A673 (cell line): Measurements from ENCODE around the gene KLHL17.

Source experiments
- EZH2 ChIP-seq: fragments of 200-600 bp; sonication (generic); IDR thresholded peaks from 2 replicates; pipeline ENCODE4 v1.6.1; 2017; ENCODE audit warnings: borderline replicate concordance, low read depth, mild to moderate bottlenecking, mixed read lengths, antibody characterized with exemption, low read length; ENCODE audit not compliant: poor library complexity, severe bottlenecking
- TF ChIP-seq, protein P1 (sequence below): fragments of 300-800, 200-600 bp; sonication (generic); conservative IDR thresholded peaks from 2 replicates; pipeline ENCODE4 v1.5.1; 2017; ENCODE audit warnings: low read depth, mild to moderate bottlenecking, antibody characterized with exemption, low read length, moderate library complexity, mixed read lengths

DNA sequence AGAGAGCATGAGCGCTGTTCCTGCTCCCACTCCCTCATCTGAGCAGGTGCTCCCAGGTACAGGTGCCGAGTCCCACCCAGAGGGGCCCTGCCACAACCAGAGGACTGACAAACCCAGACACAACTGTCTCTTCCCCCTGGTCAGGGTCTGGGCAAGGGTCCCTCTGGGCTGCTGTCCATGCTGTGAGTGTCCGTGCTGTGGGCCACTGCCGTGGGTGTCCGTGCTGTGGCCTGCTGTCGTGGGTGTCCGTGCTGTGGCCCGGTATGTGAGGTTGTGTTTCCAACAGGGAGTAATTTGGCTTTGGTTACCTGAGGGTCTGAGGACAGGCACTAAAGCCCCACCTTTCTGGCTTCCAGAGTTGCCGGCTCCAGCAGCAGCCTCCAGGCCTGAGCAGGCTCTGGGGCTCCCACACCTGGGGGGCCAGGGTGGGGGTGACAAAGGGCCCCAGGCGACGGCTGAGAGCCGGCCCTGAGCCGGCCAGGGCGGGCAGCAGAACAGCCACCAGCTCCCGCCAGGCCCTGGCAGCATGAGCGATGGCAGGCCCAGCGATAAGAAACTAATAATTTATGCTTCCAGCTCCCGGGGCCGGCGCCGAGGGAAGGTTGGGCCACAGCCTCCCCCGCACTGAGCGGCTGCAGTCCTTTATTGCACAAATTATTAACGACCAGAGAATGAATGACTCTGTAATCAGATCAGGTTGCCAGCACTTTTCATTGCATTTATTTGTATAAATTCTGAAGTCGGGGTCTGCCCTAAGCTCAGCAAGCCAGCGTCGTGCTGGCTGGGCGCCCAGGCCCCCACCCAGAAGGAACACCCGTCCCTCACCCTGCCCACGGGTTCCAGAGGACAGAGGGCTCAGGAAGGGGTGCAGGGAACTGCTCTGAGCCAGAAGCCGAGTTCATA lies 44.0 kb upstream of the KLHL17 start:
- TF ChIP-seq EZH2: no peak
- TF ChIP-seq, protein P1, sequence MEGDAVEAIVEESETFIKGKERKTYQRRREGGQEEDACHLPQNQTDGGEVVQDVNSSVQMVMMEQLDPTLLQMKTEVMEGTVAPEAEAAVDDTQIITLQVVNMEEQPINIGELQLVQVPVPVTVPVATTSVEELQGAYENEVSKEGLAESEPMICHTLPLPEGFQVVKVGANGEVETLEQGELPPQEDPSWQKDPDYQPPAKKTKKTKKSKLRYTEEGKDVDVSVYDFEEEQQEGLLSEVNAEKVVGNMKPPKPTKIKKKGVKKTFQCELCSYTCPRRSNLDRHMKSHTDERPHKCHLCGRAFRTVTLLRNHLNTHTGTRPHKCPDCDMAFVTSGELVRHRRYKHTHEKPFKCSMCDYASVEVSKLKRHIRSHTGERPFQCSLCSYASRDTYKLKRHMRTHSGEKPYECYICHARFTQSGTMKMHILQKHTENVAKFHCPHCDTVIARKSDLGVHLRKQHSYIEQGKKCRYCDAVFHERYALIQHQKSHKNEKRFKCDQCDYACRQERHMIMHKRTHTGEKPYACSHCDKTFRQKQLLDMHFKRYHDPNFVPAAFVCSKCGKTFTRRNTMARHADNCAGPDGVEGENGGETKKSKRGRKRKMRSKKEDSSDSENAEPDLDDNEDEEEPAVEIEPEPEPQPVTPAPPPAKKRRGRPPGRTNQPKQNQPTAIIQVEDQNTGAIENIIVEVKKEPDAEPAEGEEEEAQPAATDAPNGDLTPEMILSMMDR: no peak
